Measurements from ENCODE around the gene TXNRD2.

DNA sequence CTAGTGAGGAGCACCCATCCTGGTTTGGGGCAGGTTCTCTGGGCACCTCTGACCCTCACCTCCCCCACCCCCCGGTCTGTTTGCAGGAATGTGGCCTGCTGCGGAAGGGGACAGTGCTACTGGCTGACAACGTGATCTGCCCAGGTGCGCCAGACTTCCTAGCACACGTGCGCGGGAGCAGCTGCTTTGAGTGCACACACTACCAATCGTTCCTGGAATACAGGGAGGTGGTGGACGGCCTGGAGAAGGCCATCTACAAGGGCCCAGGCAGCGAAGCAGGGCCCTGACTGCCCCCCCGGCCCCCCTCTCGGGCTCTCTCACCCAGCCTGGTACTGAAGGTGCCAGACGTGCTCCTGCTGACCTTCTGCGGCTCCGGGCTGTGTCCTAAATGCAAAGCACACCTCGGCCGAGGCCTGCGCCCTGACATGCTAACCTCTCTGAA is 26.9 kb upstream of the TXNRD2 start:
- TF ChIP-seq SUZ12 (IDR thresholded peaks at IDR 0.05; ENCODE audit: extremely low read depth, insufficient read depth, insufficient read length): no peak
- no peak for TF ChIP-seq YY1 (IDR thresholded peaks at IDR 0.05; ENCODE audit: insufficient read depth, insufficient read length)
- TF ChIP-seq ZNF274 (IDR thresholded peaks at IDR 0.05; ENCODE audit: low read depth, low read length): no peak

Measured in NT2/D1 (cell line).